Measurements from ENCODE around the gene DUOX2.
"Not testable (repeated sequence)": the region's sequence is repeated elsewhere in the genome, so short reads cannot be mapped to it uniquely, and the experiment has no call there.

GRCh38 chr15:45042859-45043258 lies 71.1 kb downstream of the DUOX2 start:
- not testable (repeated sequence) for TF ChIP-seq CTCF (IDR thresholded peaks at IDR 0.05; ENCODE audit: low read depth, low read length, missing input control); EGR1 (IDR thresholded peaks at IDR 0.05; ENCODE audit: low read depth in 2 of 2); REST (IDR thresholded peaks at IDR 0.05); ATF3 (IDR thresholded peaks at IDR 0.05); MAX (IDR thresholded peaks at IDR 0.05); NR2F2 (IDR thresholded peaks at IDR 0.05); RAD21 (IDR thresholded peaks at IDR 0.05)
